HL-60 (cell line): ENCODE results near the gene ENPP5.
A peak's percentile ranks its signal among the peaks of the same experiment; 100 is the strongest.

Experiments
- DNase-seq, 2 experiments: peaks; one replicate each; pipeline ENCODE4 v3.0.0-alpha.2; 2010 to 2020; ENCODE audit warnings: low read depth in 1 of 2, low spot score in 1 of 2
- H3K27ac ChIP-seq: fragments of 250-450 bp; sonication (Bioruptor Pico); replicated peaks from 2 replicates; pipeline ENCODE4 v1.5.1; 2020; ENCODE audit warnings: mild to moderate bottlenecking, moderate library complexity
- H3K27me3 ChIP-seq: fragments of 250-450 bp; sonication (Bioruptor Pico); 2 replicates; pipeline ENCODE4 v1.5.1; 2021; ENCODE audit warnings: mild to moderate bottlenecking, moderate library complexity; ENCODE audit not compliant: insufficient read depth, poor library complexity, severe bottlenecking
- H3K4me3 ChIP-seq: replicated peaks from 2 replicates; pipeline ENCODE4 v1.5.1; 2011; ENCODE audit warnings: mild to moderate bottlenecking, control low read depth, low read length; ENCODE audit not compliant: insufficient read depth
- CTCF ChIP-seq: IDR thresholded peaks from one replicate; pipeline ENCODE4 v1.5.1; 2011; ENCODE audit warnings: low read length, control low read depth, inconsistent platforms; ENCODE audit not compliant: insufficient read depth
- GABPA ChIP-seq: IDR thresholded peaks from 2 replicates; pipeline ENCODE4 v1.6.1; 2012; ENCODE audit warnings: low read depth
- POLR2AphosphoS5 ChIP-seq: IDR thresholded peaks from 2 replicates; pipeline ENCODE4 v1.6.1; 2012; ENCODE audit warnings: low read depth
- REST ChIP-seq: IDR thresholded peaks from 2 replicates; pipeline ENCODE4 v1.6.1; 2012; ENCODE audit warnings: low read depth; ENCODE audit not compliant: insufficient replicate concordance
- SPI1 ChIP-seq: IDR thresholded peaks from 2 replicates; pipeline ENCODE4 v1.6.1; 2012; ENCODE audit warnings: low read depth, mild to moderate bottlenecking, borderline replicate concordance

Gene ENPP5

GRCh38 chr6:46217671-46218131 lies 46.9 kb upstream of the ENPP5 start:
- no peak for TF ChIP-seq REST
- peak; percentile 53; the same call in 1 of the 2 replicates for TF ChIP-seq SPI1
- no peak overlapping the region for H3K27ac ChIP-seq
- DNase-seq: no peak
- H3K27me3 ChIP-seq: no peaks in the 10 kb centered on the region
- H3K4me3 ChIP-seq: no peak overlapping the region

- no peak for TF ChIP-seq REST
- no peak for TF ChIP-seq GABPA
- no peak for TF ChIP-seq CTCF
- TF ChIP-seq SPI1: no peak
- TF ChIP-seq POLR2AphosphoS5: no peak
- no peaks in the 10 kb centered on the region for H3K27me3 ChIP-seq
Observed at GRCh38 chr6:46216879-46217278, 46.1 kb upstream of the ENPP5 start.

GRCh38 chr6:46215777-46216176 lies 45.0 kb upstream of the ENPP5 start:
- H3K4me3 ChIP-seq: no peak overlapping the region
- no peak for DNase-seq
- no peaks in the 10 kb centered on the region for H3K27me3 ChIP-seq
- TF ChIP-seq REST (no peak), SPI1 (no peak), GABPA (no peak), CTCF (no peak), POLR2AphosphoS5 (no peak)
- H3K27ac ChIP-seq: no peak overlapping the region

More at GRCh38 chr6:46216879-46217278, 46.1 kb upstream of the ENPP5 start:
- no peak overlapping the region for H3K27ac ChIP-seq
- no peak for DNase-seq
- H3K4me3 ChIP-seq: no peak overlapping the region
